H1 (cell line): ENCODE data around the gene BTAF1. TPM values are rescaled to one million over a fixed set of nuclear protein-coding genes. Genes with fewer than 3 reads are reported as not detected.

Source experiments
- CTCF ChIA-PET: fragments of 300-600 bp; sonication (Branson Sonifier 250); formaldehyde crosslinking; loops from one replicate; lab custom pipeline; 2021; ENCODE audit not compliant: partially characterized antibody; lab: Charles Lee
- POLR2A ChIA-PET: fragments of 300-600 bp; sonication (Branson Sonifier 250); formaldehyde crosslinking; loops from one replicate; lab custom pipeline; 2021; ENCODE audit warnings: inconsistent platforms; ENCODE audit not compliant: partially characterized antibody; lab: Charles Lee
- DNase-seq, 2 experiments: peaks; one replicate each; pipeline versions ENCODE4 v3.0.0 to v3.0.0-alpha.2; 2010 to 2022; ENCODE audit warnings: low spot score in 2 of 2, low read depth in 1 of 2, mixed read lengths in 1 of 2
- FAIRE-seq: peaks from 2 replicates; lab custom pipeline; 2011; peaks lifted over from hg19 to GRCh38; lab: Jason Lieb, UNC
- H2AFZ ChIP-seq: 2 replicates; pipeline ENCODE4 v1.8.1; 2012; ENCODE audit warnings: low read length, inconsistent platforms
- H2AK5ac ChIP-seq: 2 replicates; pipeline ENCODE4 v1.6.1; 2013; ENCODE audit warnings: low read depth, low read length
- H2BK120ac ChIP-seq: replicated peaks from 2 replicates; pipeline ENCODE3; 2013; ENCODE audit warnings: low read depth, low read length, inconsistent platforms
- H2BK12ac ChIP-seq: 2 replicates; pipeline ENCODE4 v1.6.1; 2013; ENCODE audit warnings: low read depth, low read length
- H2BK15ac ChIP-seq: 2 replicates; pipeline ENCODE4 v1.6.1; 2013; ENCODE audit warnings: low read length
- H2BK20ac ChIP-seq: 2 replicates; pipeline ENCODE4 v1.6.1; 2013; ENCODE audit warnings: low read length
- H2BK5ac ChIP-seq: 2 replicates; pipeline ENCODE4 v1.6.1; 2013; ENCODE audit warnings: low read depth, low read length
- H3K14ac ChIP-seq: 2 replicates; pipeline ENCODE4 v1.6.1; 2013; ENCODE audit warnings: inconsistent platforms; ENCODE audit not compliant: insufficient read length
- H3K18ac ChIP-seq: 2 replicates; pipeline ENCODE4 v1.6.1; 2013; ENCODE audit warnings: low read length; ENCODE audit errors: extremely low read depth
- H3K23ac ChIP-seq: 2 replicates; pipeline ENCODE4 v1.6.1; 2013; ENCODE audit warnings: inconsistent platforms; ENCODE audit not compliant: insufficient read length
- H3K23me2 ChIP-seq: 2 replicates; pipeline ENCODE4 v1.6.1; 2013; ENCODE audit warnings: low read depth, low read length
- H3K27ac ChIP-seq: 2 replicates; pipeline ENCODE4 v1.6.1; 2011; ENCODE audit warnings: low read depth, low read length, inconsistent platforms
- H3K27me3 ChIP-seq, 4 experiments: replicated peaks in 1 of 4; 1 replicate in 1 of 4; 2 replicates in 3 of 4; pipeline versions ENCODE4 v1.6.1 to v1.8.1; 2011 to 2013; ENCODE audit warnings: low read length in 3 of 4, mild to moderate bottlenecking in 3 of 4, inconsistent platforms in 2 of 4, mixed read lengths in 2 of 4, moderate library complexity in 1 of 4; ENCODE audit not compliant: control insufficient read depth in 3 of 4, insufficient read depth in 3 of 4; ENCODE audit errors: extremely low read depth in 1 of 4
- H3K36me3 ChIP-seq, 4 experiments: 2 replicates each; pipeline versions ENCODE4 v1.6.1 to v1.8.1; 2011 to 2013; ENCODE audit warnings: mild to moderate bottlenecking in 4 of 4, low read length in 3 of 4, moderate library complexity in 2 of 4, control low read depth in 1 of 4, inconsistent platforms in 1 of 4; ENCODE audit not compliant: insufficient read depth in 4 of 4, control insufficient read depth in 2 of 4
- H3K4ac ChIP-seq: replicated peaks from 2 replicates; pipeline ENCODE3; 2013; ENCODE audit warnings: low read length, low read depth, mixed read lengths, inconsistent platforms; ENCODE audit not compliant: insufficient read length
- H3K4me1 ChIP-seq, 4 experiments: replicated peaks in 1 of 4; 1 replicate in 1 of 4; 2 replicates in 3 of 4; pipeline versions ENCODE4 v1.6.1 to v1.8.1; 2011 to 2013; ENCODE audit warnings: low read length in 3 of 4, inconsistent platforms in 2 of 4, mixed read lengths in 1 of 4; ENCODE audit not compliant: insufficient read depth in 4 of 4, control insufficient read depth in 3 of 4
- H3K4me2 ChIP-seq, 2 experiments: 2 replicates each; pipeline versions ENCODE4 v1.6.1 to v1.8.1; 2011 to 2013; ENCODE audit warnings: low read depth in 2 of 2, low read length in 2 of 2, control low read depth in 1 of 2, inconsistent platforms in 1 of 2, mild to moderate bottlenecking in 1 of 2; ENCODE audit not compliant: insufficient read depth in 1 of 2
- H3K4me3 ChIP-seq, 4 experiments: fragments of 200-600, 300-600 bp in 1 of 4; sonication (generic), shearing (Covaris generic), sonication (Bioruptor Twin) in 1 of 4; 2 replicates each; pipeline versions ENCODE4 v1.5.1 to v1.8.1; 2011 to 2016; ENCODE audit warnings: low read length in 4 of 4, low read depth in 3 of 4, control low read depth in 2 of 4, inconsistent platforms in 2 of 4, mild to moderate bottlenecking in 2 of 4, mixed read lengths in 1 of 4, moderate library complexity in 1 of 4; ENCODE audit not compliant: insufficient read depth in 2 of 4; ENCODE audit errors: extremely low read depth in 1 of 4
- H3K56ac ChIP-seq: replicated peaks from 2 replicates; pipeline ENCODE3; 2013; ENCODE audit warnings: low read depth, mild to moderate bottlenecking, mixed read lengths, low read length, inconsistent platforms; ENCODE audit not compliant: insufficient read length
- H3K79me1 ChIP-seq: 2 replicates; pipeline ENCODE4 v1.6.1; 2013; ENCODE audit warnings: low read depth, low read length, control low read depth
- H3K79me2 ChIP-seq, 2 experiments: 2 replicates each; pipeline versions ENCODE4 v1.6.1 to v1.8.1; 2012 to 2013; ENCODE audit warnings: low read length in 2 of 2, mild to moderate bottlenecking in 2 of 2, inconsistent platforms in 1 of 2; ENCODE audit not compliant: insufficient read depth in 2 of 2, control insufficient read depth in 1 of 2
- H3K9ac ChIP-seq, 4 experiments: replicated peaks in 1 of 4; 1 replicate in 1 of 4; 2 replicates in 3 of 4; pipeline versions ENCODE4 v1.6.1 to v1.8.1; 2011 to 2013; ENCODE audit warnings: low read depth in 3 of 4, low read length in 3 of 4, control low read depth in 2 of 4, mild to moderate bottlenecking in 2 of 4, moderate library complexity in 2 of 4, inconsistent platforms in 1 of 4; ENCODE audit errors: extremely low read depth in 1 of 4
- H3K9me3 ChIP-seq, 2 experiments: 2 replicates each; pipeline versions ENCODE4 v1.6.1 to v1.8.1; 2012 to 2013; ENCODE audit warnings: mild to moderate bottlenecking in 2 of 2, moderate library complexity in 2 of 2, control low read depth in 1 of 2, inconsistent platforms in 1 of 2, low read depth in 1 of 2, low read length in 1 of 2, mixed read lengths in 1 of 2; ENCODE audit not compliant: insufficient read depth in 2 of 2
- H4K20me1 ChIP-seq, 2 experiments: replicated peaks in 1 of 2; 2 replicates each; pipeline versions ENCODE3 to v1.8.1; 2011 to 2013; ENCODE audit warnings: inconsistent platforms in 2 of 2, low read length in 2 of 2, mild to moderate bottlenecking in 1 of 2; ENCODE audit not compliant: insufficient read depth in 2 of 2, control insufficient read depth in 1 of 2
- H4K5ac ChIP-seq: 2 replicates; pipeline ENCODE4 v1.6.1; 2013; ENCODE audit warnings: low read length, low read depth, mixed read lengths, inconsistent platforms; ENCODE audit not compliant: insufficient read length
- H4K8ac ChIP-seq: 2 replicates; pipeline ENCODE4 v1.8.0; 2013; ENCODE audit warnings: mild to moderate bottlenecking, moderate library complexity, low read length, inconsistent platforms; ENCODE audit not compliant: insufficient read depth; ENCODE audit errors: extremely low read depth
- H4K91ac ChIP-seq: replicated peaks from 2 replicates; pipeline ENCODE3; 2013; ENCODE audit warnings: low read length, mixed read lengths, inconsistent platforms; ENCODE audit not compliant: insufficient read length
- BRCA1 ChIP-seq: IDR thresholded peaks from 2 replicates; pipeline ENCODE4 v1.6.1; 2012; ENCODE audit warnings: low read depth, low read length, improper control_type of control experiment
- JUND ChIP-seq: IDR thresholded peaks from 2 replicates; pipeline ENCODE4 v1.6.1; 2011; ENCODE audit warnings: mild to moderate bottlenecking, improper control_type of control experiment, low read length
- KDM5A ChIP-seq: fragments of 200-600 bp; IDR thresholded peaks from 2 replicates; pipeline ENCODE4 v1.7.1; 2012; ENCODE audit warnings: mild to moderate bottlenecking, low read length, inconsistent platforms, mixed read lengths
- NANOG ChIP-seq: IDR thresholded peaks from 2 replicates; pipeline ENCODE4 v1.6.1; 2011; ENCODE audit warnings: low read length, low read depth, mild to moderate bottlenecking, inconsistent platforms; ENCODE audit not compliant: insufficient read depth, poor library complexity, severe bottlenecking
- PHF8 ChIP-seq: fragments of 200-600 bp; sonication (generic); conservative IDR thresholded peaks from 2 replicates; pipeline ENCODE4 v1.7.1; 2012; ENCODE audit warnings: low read depth, mild to moderate bottlenecking, inconsistent platforms, low read length, moderate library complexity
- RBBP5 ChIP-seq: IDR thresholded peaks from 2 replicates; pipeline ENCODE4 v1.7.1; 2012; ENCODE audit warnings: low read depth, mild to moderate bottlenecking, inconsistent platforms, low read length, moderate library complexity, borderline replicate concordance
- SP4 ChIP-seq: IDR thresholded peaks from 2 replicates; pipeline ENCODE4 v1.6.1; 2012; ENCODE audit warnings: low read length, inconsistent platforms
- TCF12 ChIP-seq: IDR thresholded peaks from 2 replicates; pipeline ENCODE4 v1.6.1; 2011; ENCODE audit warnings: low read depth, mild to moderate bottlenecking, low read length
- WGBS, 2 experiments: shearing (Covaris generic) in 1 of 2; methylation state at CpG; one replicate each; pipeline versions ENCODE4 v1.1.6 to v1.1.7; 2013 to 2015; ENCODE audit warnings: low lambda C conversion rate in 2 of 2, mixed read lengths in 2 of 2, inconsistent platforms in 1 of 2, low coverage in 1 of 2, missing lambda C conversion rate in 1 of 2; ENCODE audit not compliant: insufficient replicate concordance in 2 of 2, insufficient coverage in 1 of 2, insufficient read length in 1 of 2; ENCODE audit errors: extremely low coverage in 1 of 2, missing lambda C conversion rate in 1 of 2; 5-methylcytosine and 5-hydroxymethylcytosine counted together
- long read RNA-seq, 2 experiments: library from RNA in 1 of 2; library from capped mRNA in 1 of 2; stranded (forward); transcript quantifications; one replicate each; pipeline ENCODE4 v2.0.0, GENCODE V29; 2021; ENCODE audit warnings: inconsistent platforms in 1 of 2
- polyA minus RNA-seq, 3 experiments: library from RNA; depleted of rRNA, polyadenylated mRNA; stranded (reverse); fragments of >200 nt; gene quantifications; 1 replicate in 2 of 3; 2 replicates in 1 of 3; pipeline ENCODE4 v1.2.3, GENCODE V29; 2011
- polyA plus RNA-seq, 7 experiments: library from polyadenylated mRNA; depleted of rRNA in 3 of 7; stranded (reverse) in 5 of 7; unstranded in 2 of 7; fragments of >200 nt in 5 of 7; fragments of 200-250 nt in 2 of 7; gene quantifications; 1 replicate in 5 of 7; 2 replicates in 1 of 7; 4 replicates in 1 of 7; pipeline versions ENCODE4 v1.2.1 to v1.2.3, GENCODE V29; 2011 to 2013; ENCODE audit warnings: missing spikeins in 2 of 7, mixed read lengths in 2 of 7
- total RNA-seq: library from RNA; stranded (reverse); fragmentation: NEBNext Ultra II Directional; extraction: Animal tissue kit (Norgen Biotek cat#: 25700); gene quantifications from 2 replicates; pipeline ENCODE4 v1.2.1, GENCODE V29; 2021

The BTAF1 gene
- total RNA-seq = 39.1 TPM in 2 replicates
- polyA plus RNA-seq (2011; rRNA removed) = 15.6 and 24.5 TPM in 2 replicates
- 25.1 TPM for polyA plus RNA-seq (2011; cell fraction: cytosol; rRNA removed)
- 47.2 TPM for polyA plus RNA-seq (2011; cell fraction: nucleus; rRNA removed)
- 23.6 to 36.2 TPM (median 28.7 TPM) in 4 replicates for polyA plus RNA-seq (2012, experiment 1 of 2)
- 1.3 TPM for polyA plus RNA-seq (2012, experiment 2 of 2)
- 29.6 TPM for polyA plus RNA-seq (2013, experiment 1 of 2)
- polyA plus RNA-seq (2013, experiment 2 of 2) = 25.3 TPM
- polyA minus RNA-seq (2011; rRNA and poly(A)+ RNA removed) = 57.3 and 92.2 TPM in 2 replicates
- polyA minus RNA-seq (2011; cell fraction: cytosol; rRNA and poly(A)+ RNA removed) = 28.8 TPM
- 95.1 TPM for polyA minus RNA-seq (2011; cell fraction: nucleus; rRNA and poly(A)+ RNA removed)
- long read RNA-seq, experiment 1, partial matches to known transcripts = 18 of 19 reads
- long read RNA-seq, experiment 1, other reads (novel, unspliced or antisense) = 1 of 19 reads
- long read RNA-seq, experiment 2, partial matches to known transcripts = 7 of 8 reads
- long read RNA-seq, experiment 2, other reads (novel, unspliced or antisense) = 1 of 8 reads

GRCh38 chr10:91923371-91924211, at the start of gene BTAF1:
Gene BTAF1 (plus strand): TSS chr10:91923770. CDS start chr10:91924077, 307 bp downstream.
- H2BK120ac ChIP-seq = no peak within 1 kb of the TSS
- no peak within 1 kb of the TSS for H2BK20ac ChIP-seq
- ChIA-PET CTCF (interaction anchor here (0.5 to 1.5 kb wide), 7 partner anchors 9 to 138 kb away, joined by 3 to 6 read pairs (median 6); no protein-coding TSS in a partner anchor), POLR2A (interaction anchor here (0.7 to 1.7 kb wide), 12 partner anchors 9 to 127 kb away, joined by 3 to 14 read pairs (median 5); partner anchors contain the start of gene TNKS2)
- peak within 1 kb of the TSS; percentile 22 for H4K5ac ChIP-seq
- no peaks in the 10 kb centered on the region for H3K79me1 ChIP-seq
- H3K27ac ChIP-seq = peak within 1 kb of the TSS; percentile 89
- H3K56ac ChIP-seq = no peak within 1 kb of the TSS
- no peak within 1 kb of the TSS for H3K4ac ChIP-seq
- no peak within 1 kb of the TSS for H2BK15ac ChIP-seq
- H3K79me2 ChIP-seq = peaks cover 0 to 46% of the 10 kb centered on the region in 2 experiments; a peak in 2 of 4 replicates
- H2AK5ac ChIP-seq = no peak within 1 kb of the TSS
- no peak within 1 kb of the TSS for H3K14ac ChIP-seq
- peaks cover 0 to 4% of the 10 kb centered on the region in 2 experiments for H4K20me1 ChIP-seq
- peak within 1 kb of the TSS; percentile 88; the same call in 1 of the 2 replicates for H3K18ac ChIP-seq
- H3K36me3 ChIP-seq = no peaks in the 10 kb centered on the region; a peak in 1 of 8 replicates
- peak; percentile 86 to 90 for DNase-seq
- no peak within 1 kb of the TSS for H3K23ac ChIP-seq
- FAIRE-seq = peak; percentile 87
- H2BK12ac ChIP-seq = peak within 1 kb of the TSS; percentile 60; the same call in 1 of the 2 replicates
- peak within 1 kb of the TSS; percentile 97 for H2AFZ ChIP-seq
- no peaks in the 10 kb centered on the region; a peak in 1 of 7 replicates for H3K4me1 ChIP-seq
- H3K9me3 ChIP-seq = 0 out of 4 replicates have a peak, but pooled peaks cover 0 to 3% of the 10 kb centered on the region in 2 experiments
- 2% methylated on average over 58 of the region's 65 CpGs; no CpG with 5 or more reads in 1 of the 2 experiments for WGBS, 2 experiments
- peak within 1 kb of the TSS; percentile 57 for H2BK5ac ChIP-seq
- H3K23me2 ChIP-seq = no peaks in the 10 kb centered on the region; the same call in 1 of the 2 replicates
- no peaks in the 10 kb centered on the region for H3K27me3 ChIP-seq
- no peak within 1 kb of the TSS for H4K91ac ChIP-seq
- peak within 1 kb of the TSS; percentile 85 to 99 (median 92) for H3K9ac ChIP-seq
- peak within 1 kb of the TSS; percentile 95 for H4K8ac ChIP-seq
- H3K4me3 ChIP-seq = peak within 1 kb of the TSS; percentile 72 to 87 (median 76)
- peak within 1 kb of the TSS; percentile 76 to 81 for H3K4me2 ChIP-seq
- TF ChIP-seq SP4 = 0 out of 2 replicates have a peak, but pooled peaks have one; percentile 28
- TF ChIP-seq PHF8 = peak; percentile 91
- TF ChIP-seq KDM5A = peak; percentile 46; the same call in 1 of the 2 replicates
- TF ChIP-seq JUND = peak; percentile 61; the same call in 1 of the 2 replicates
- TF ChIP-seq NANOG = no peak
- TF ChIP-seq RBBP5 = peak; percentile 98
- no peak for TF ChIP-seq BRCA1
- TF ChIP-seq TCF12 = no peak
